ENCODE data around the gene DAPK2.
A peak's percentile ranks its signal among the peaks of the same experiment; 100 is the strongest.

The DAPK2 gene

GRCh38 chr15:64016257-64016656, 30.0 kb downstream of the DAPK2 start:
- TF ChIP-seq CTCF (conservative IDR thresholded peaks at IDR 0.05; ENCODE audit: control insufficient read depth, insufficient read depth, low read depth, low read length) = no peak
- no peak overlapping the region for H3K4me3 ChIP-seq (ENCODE audit: control insufficient read depth, low read depth, low read length)
- DNase-seq (ENCODE audit: low read depth) = no peak

GRCh38 chr15:64014995-64015394, 31.3 kb downstream of the DAPK2 start:
- DNase-seq (ENCODE audit: low read depth) = no peak
- TF ChIP-seq CTCF (conservative IDR thresholded peaks at IDR 0.05; ENCODE audit: control insufficient read depth, insufficient read depth, low read depth, low read length) = no peak
- no peak overlapping the region for H3K4me3 ChIP-seq (ENCODE audit: control insufficient read depth, low read depth, low read length)

- H3K4me3 ChIP-seq (ENCODE audit: control insufficient read depth, low read depth, low read length) = no peak overlapping the region
- no peak for DNase-seq (ENCODE audit: low read depth)
- no peak for TF ChIP-seq CTCF (conservative IDR thresholded peaks at IDR 0.05; ENCODE audit: control insufficient read depth, insufficient read depth, low read depth, low read length)
These were observed 32.9 kb downstream of the DAPK2 start for GRCh38 chr15:64013179-64014062.

GRCh38 chr15:64011736-64012135, 34.5 kb downstream of the DAPK2 start:
- no peak overlapping the region for H3K4me3 ChIP-seq (ENCODE audit: control insufficient read depth, low read depth, low read length)
- no peak for DNase-seq (ENCODE audit: low read depth)
- TF ChIP-seq CTCF (conservative IDR thresholded peaks at IDR 0.05; ENCODE audit: control insufficient read depth, insufficient read depth, low read depth, low read length) = no peak

- TF ChIP-seq CTCF (conservative IDR thresholded peaks at IDR 0.05; ENCODE audit: control insufficient read depth, insufficient read depth, low read depth, low read length) = no peak
- H3K4me3 ChIP-seq (ENCODE audit: control insufficient read depth, low read depth, low read length) = no peak overlapping the region
These were observed 35.6 kb downstream of the DAPK2 start for GRCh38 chr15:64010719-64011118.

GRCh38 chr15:64009798-64010261, 36.5 kb downstream of the DAPK2 start:
- no peak for TF ChIP-seq CTCF (conservative IDR thresholded peaks at IDR 0.05; ENCODE audit: control insufficient read depth, insufficient read depth, low read depth, low read length)
- H3K4me3 ChIP-seq (ENCODE audit: control insufficient read depth, low read depth, low read length) = no peak overlapping the region
- peak; percentile 50 for DNase-seq (ENCODE audit: low read depth)

More at GRCh38 chr15:64010719-64011118, 35.6 kb downstream of the DAPK2 start:
- peak; percentile 81 for DNase-seq (ENCODE audit: low read depth)
